Measurements from ENCODE around the gene KRT34.

The KRT34 gene

GRCh38 chr17:41391535-41391934, 9.4 kb upstream of the KRT34 start:
- TF ChIP-seq CREB5 (CRISPR knock-in tag; IDR thresholded peaks at IDR 0.05; ENCODE audit: low read depth), result no peak
- TF ChIP-seq ZNF565 (CRISPR knock-in tag; conservative IDR thresholded peaks at IDR 0.05; ENCODE audit: low read depth), result no peak
- TF ChIP-seq ZNF70 (CRISPR knock-in tag; IDR thresholded peaks at IDR 0.05), result no peak
- TF ChIP-seq TOX (CRISPR knock-in tag; IDR thresholded peaks at IDR 0.05; ENCODE audit: borderline replicate concordance), result no peak
- TF ChIP-seq GLIS3 (CRISPR knock-in tag; IDR thresholded peaks at IDR 0.05), result no peak
- no peak for TF ChIP-seq CSDC2 (CRISPR knock-in tag; IDR thresholded peaks at IDR 0.05)
- no peak for TF ChIP-seq ISL1 (CRISPR knock-in tag; IDR thresholded peaks at IDR 0.05)
- TF ChIP-seq OSR1 (CRISPR knock-in tag; IDR thresholded peaks at IDR 0.05), result no peak
- no peak for TF ChIP-seq ESRRG (CRISPR knock-in tag; IDR thresholded peaks at IDR 0.05)
- no peak for TF ChIP-seq SNAI2 (CRISPR knock-in tag; IDR thresholded peaks at IDR 0.05)
- no peak for ATAC-seq

DNA sequence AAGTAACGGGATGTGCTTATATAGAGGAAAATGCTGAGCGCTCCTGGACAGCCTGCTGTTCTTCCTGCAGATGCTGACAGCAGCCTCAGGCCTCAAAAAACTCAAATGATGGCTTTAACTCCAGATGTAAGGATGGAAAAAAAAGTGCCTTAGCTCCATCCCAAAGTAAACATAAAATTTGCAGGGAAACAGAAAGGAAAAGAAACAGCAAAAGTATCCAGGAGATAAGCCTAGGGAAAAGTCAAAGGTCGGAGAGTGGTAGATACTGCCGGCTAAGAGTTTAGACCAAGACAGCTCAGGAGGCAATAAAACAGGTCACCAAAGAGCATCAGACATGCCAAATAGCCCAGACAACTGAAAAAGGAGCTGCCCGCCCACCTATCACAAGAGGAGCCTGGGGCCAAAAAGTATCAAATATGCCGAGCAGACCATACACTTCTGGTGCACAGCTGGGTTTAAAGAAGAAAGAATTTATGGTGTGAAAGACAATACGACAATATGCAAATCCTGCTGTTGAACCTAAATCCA, 8.4 kb upstream of the KRT34 start:
- no peak for ATAC-seq
- TF ChIP-seq SNAI2 (CRISPR knock-in tag; IDR thresholded peaks at IDR 0.05) (no peak), PATZ1 (CRISPR knock-in tag; IDR thresholded peaks at IDR 0.05; ENCODE audit: borderline replicate concordance) (no peak), GLIS3 (CRISPR knock-in tag; IDR thresholded peaks at IDR 0.05) (no peak), ZFP30 (CRISPR knock-in tag; IDR thresholded peaks at IDR 0.05) (no peak), ZC3H10 (CRISPR knock-in tag; IDR thresholded peaks at IDR 0.05) (no peak), ISL1 (CRISPR knock-in tag; IDR thresholded peaks at IDR 0.05) (no peak), OSR1 (CRISPR knock-in tag; IDR thresholded peaks at IDR 0.05) (no peak), ARNTL (CRISPR knock-in tag; IDR thresholded peaks at IDR 0.05; ENCODE audit: borderline replicate concordance, low read depth) (no peak), RARB (CRISPR knock-in tag; IDR thresholded peaks at IDR 0.05) (no peak), ESRRG (CRISPR knock-in tag; IDR thresholded peaks at IDR 0.05) (no peak)

DNA sequence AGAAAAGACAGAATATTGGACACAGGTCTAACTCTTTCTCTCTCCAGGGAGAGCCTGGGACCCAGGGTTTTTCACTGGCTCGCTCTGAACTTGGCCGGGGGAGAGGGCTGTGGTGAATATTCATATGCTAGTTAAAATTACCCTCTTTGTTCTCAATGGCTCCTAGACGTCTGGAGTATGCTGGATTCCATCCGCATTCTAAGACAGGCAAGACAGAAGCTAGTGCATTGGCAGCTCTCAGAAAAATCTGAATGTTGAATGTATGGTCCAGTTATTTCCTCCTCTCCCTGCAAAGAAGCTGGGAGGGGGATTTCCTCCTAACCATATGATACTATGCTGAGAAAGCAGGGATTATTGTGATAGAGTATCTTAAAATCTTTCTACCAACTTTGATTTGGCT, 5.6 kb upstream of the KRT34 start:
- ATAC-seq, result no peak
- TF ChIP-seq OSR1 (CRISPR knock-in tag; IDR thresholded peaks at IDR 0.05), result no peak
- TF ChIP-seq TCF4 (CRISPR knock-in tag; IDR thresholded peaks at IDR 0.05; ENCODE audit: borderline replicate concordance), result no peak
- no peak for TF ChIP-seq PATZ1 (CRISPR knock-in tag; IDR thresholded peaks at IDR 0.05; ENCODE audit: borderline replicate concordance)
- TF ChIP-seq CSRNP3 (CRISPR knock-in tag; IDR thresholded peaks at IDR 0.05), result no peak
- TF ChIP-seq ISL1 (CRISPR knock-in tag; IDR thresholded peaks at IDR 0.05), result no peak
- no peak for TF ChIP-seq SNAI2 (CRISPR knock-in tag; IDR thresholded peaks at IDR 0.05)
- no peak for TF ChIP-seq ZFP3 (CRISPR knock-in tag; IDR thresholded peaks at IDR 0.05)
- no peak for TF ChIP-seq POU6F1 (CRISPR knock-in tag; IDR thresholded peaks at IDR 0.05; ENCODE audit: borderline replicate concordance, low read depth)
- TF ChIP-seq ZNF565 (CRISPR knock-in tag; conservative IDR thresholded peaks at IDR 0.05; ENCODE audit: low read depth), result no peak
- no peak for TF ChIP-seq ZFP30 (CRISPR knock-in tag; IDR thresholded peaks at IDR 0.05)
- no peak for TF ChIP-seq GLIS3 (CRISPR knock-in tag; IDR thresholded peaks at IDR 0.05)
- TF ChIP-seq ZNF70 (CRISPR knock-in tag; IDR thresholded peaks at IDR 0.05), result no peak

DNA sequence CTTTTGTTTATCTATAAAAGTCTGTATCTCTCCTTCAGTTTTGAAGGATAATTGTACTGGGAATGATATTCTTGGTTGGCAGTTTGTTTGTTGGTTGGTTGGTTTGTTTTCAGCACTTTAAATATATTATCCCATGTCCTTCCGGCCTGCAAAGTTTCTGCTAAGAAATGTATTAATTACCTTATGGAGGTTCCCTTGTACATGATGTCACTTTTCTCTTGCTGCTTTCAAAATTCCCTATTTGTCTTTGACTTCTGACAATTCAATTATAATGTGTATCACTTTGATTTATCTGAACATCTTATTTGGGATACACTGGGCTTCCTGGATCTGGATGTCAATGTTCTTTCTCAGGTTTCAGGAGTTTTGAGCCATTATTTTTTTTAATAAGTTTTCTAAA, 4.1 kb upstream of the KRT34 start:
- ATAC-seq, result no peak

More for the DNA sequence above, 4.1 kb upstream of the KRT34 start:
- TF ChIP-seq TCF4 (CRISPR knock-in tag; IDR thresholded peaks at IDR 0.05; ENCODE audit: borderline replicate concordance) (no peak), BACH2 (CRISPR knock-in tag; IDR thresholded peaks at IDR 0.05; ENCODE audit: borderline replicate concordance) (no peak), OSR1 (CRISPR knock-in tag; IDR thresholded peaks at IDR 0.05) (no peak), GLIS3 (CRISPR knock-in tag; IDR thresholded peaks at IDR 0.05) (no peak), ZNF8 (CRISPR knock-in tag; IDR thresholded peaks at IDR 0.05) (no peak), POU6F1 (CRISPR knock-in tag; IDR thresholded peaks at IDR 0.05; ENCODE audit: borderline replicate concordance, low read depth) (no peak)

All from SK-N-SH treated with all-trans-retinoic acid at 6 μM for 48 hours (cell line).